GM18519 (cell line): ENCODE measurements around the gene MAGI1.
"Not testable (repeated sequence)": the region's sequence is repeated elsewhere in the genome, so short reads cannot be mapped to it uniquely, and the experiment has no call there.

Experiments
- ATAC-seq: cut with Tn5 transposase; IDR thresholded peaks from one replicate; pipeline ENCODE4 v1.9.1; 2021; ENCODE audit warnings: mild to moderate bottlenecking, moderate library complexity; ENCODE audit not compliant: unreplicated experiment, low FRiP score

The MAGI1 gene

DNA sequence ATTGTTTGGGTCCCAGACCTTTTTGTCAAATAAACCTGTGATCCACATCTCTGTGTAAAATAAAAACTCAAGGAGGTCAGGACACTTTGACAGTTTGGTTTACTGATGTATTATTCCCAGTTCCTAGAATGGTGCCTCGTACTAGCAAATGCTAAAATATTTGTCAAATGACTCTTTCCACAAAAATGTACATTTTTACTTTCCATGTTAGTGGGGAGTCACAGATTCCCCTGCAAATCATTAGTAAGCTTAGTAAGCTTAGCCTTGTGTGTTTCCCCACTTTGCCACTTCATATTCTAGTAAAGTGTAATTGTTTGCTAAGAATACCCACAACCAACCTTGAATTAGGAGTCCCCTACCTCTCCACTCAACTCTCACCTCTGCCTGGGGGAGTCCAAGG lies 2.4 kb upstream of the MAGI1 start:
- ATAC-seq, result no peak

DNA sequence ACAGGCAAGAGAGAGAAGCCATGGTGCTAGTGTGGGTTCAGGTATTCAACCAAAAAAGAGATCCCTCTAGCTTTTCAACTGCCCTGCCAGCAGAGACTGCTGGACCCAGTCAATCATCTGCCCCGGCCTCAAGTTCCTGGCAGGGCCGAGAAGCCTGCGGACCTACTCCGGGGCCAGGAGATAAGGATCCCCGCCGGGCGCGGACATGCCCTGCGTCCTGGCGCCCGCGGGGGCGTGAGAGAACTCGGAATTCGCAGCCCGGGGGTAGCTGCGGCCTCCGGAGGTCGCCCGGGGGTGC lies 821 bp upstream of the MAGI1 start:
- ATAC-seq, result no peak

DNA sequence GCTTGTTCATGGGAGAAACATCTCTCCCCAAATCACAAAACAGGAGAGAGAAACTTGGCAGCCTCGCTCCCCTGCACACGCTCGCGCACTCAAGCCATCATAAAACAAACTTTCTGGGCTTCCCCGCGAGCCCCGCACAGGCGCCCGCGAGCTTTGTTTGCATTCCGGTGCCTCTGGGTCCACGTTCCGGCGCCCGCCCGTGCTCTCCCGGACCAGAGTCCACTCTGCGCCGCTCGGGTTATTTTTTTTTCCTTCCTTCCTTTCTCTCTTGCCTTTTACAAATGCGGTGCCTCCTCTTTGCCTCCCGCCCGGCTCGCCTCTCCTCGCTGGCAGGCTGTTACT lies 363 bp downstream of the MAGI1 start:
- peak; percentile 6 for ATAC-seq

GRCh38 chr3:66037986-66038369 lies 740 bp downstream of the MAGI1 start:
- no peak for ATAC-seq

- no peak for ATAC-seq
These were observed 1.3 kb downstream of the MAGI1 start for GRCh38 chr3:66037330-66037985.

GRCh38 chr3:66036586-66037148 lies 2.1 kb downstream of the MAGI1 start:
- no peak for ATAC-seq

GRCh38 chr3:66035763-66036477 lies 2.8 kb downstream of the MAGI1 start:
- no peak for ATAC-seq

DNA sequence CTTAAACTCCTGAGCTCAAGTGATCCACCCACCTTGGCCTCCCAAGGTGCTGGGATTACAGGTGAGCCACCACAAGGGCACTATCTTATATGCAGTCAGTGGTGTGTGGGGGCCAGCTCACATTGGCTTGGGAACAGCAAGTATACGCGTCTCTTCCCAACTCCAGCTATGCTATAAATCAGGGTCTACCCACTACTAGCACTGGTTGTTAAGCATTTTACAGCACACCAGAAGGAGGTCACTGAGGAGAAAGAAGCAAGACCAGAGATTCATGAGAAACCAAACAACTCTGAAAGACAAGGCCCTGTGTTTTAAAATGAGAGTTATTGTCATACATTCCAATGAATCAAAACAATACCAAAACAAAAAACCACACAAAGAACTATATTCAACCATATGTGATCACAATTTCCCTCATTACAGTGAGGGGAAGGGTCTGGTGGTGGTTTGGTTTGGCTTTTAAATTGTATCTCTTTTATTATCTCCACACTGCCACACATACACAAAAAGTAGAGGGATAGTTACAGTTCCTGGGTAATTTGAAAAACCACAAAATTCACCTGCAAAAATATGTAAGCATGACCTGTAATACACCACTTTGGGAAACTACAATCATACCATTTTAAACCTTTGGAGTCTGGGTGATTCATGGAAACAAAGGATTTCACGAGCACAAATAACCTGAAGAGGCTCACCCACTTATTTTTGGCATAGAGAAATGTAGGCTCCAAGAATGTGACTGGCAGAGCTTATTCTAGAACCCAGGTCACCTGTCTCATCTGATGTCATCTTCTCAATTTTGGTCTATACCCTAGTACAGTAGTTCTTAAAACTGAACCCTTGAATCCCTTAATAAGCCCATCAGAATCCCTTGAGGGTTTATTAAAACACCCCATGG lies 5.2 kb downstream of the MAGI1 start:
- no peak for ATAC-seq

GRCh38 chr3:66031102-66031698 lies 7.5 kb downstream of the MAGI1 start:
- no peak for ATAC-seq

DNA sequence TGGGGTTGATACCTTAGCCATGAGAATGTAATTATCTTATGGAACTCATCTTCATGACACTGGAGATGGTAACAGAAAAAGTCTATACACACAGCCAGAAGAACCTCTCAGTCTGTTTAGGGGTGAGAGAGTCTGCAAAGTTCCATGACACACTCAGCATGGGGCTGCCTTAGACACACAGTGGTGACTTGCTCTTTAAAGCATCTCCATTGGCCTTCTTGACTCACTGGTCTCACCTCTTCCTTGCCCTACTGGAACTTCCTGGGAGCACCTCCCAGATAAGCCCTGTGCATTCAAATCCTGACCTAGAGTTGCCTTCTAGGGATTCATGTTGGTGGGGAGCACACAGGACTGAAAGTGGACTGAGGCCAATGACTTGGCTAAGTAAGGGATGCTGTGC lies 9.3 kb downstream of the MAGI1 start:
- no peak for ATAC-seq

DNA sequence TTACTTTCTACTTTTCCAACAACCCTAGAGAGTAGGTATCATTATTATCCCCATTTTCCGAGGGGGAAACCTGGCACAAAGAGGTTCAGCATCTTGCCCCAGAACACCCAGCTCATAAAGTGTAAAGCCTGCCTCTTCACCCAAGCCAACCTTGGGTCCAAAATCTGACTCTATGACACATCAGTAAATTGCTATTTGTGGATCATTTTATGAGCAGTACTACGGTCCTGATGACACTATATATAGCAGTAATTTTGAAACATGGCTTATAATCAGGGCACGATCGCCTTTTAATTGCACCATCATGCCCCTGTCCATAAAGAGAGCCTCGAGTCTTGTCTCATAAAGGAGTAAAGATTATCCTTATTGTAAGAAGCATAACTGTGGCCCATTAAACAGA lies 9.7 kb downstream of the MAGI1 start:
- no peak for ATAC-seq

DNA sequence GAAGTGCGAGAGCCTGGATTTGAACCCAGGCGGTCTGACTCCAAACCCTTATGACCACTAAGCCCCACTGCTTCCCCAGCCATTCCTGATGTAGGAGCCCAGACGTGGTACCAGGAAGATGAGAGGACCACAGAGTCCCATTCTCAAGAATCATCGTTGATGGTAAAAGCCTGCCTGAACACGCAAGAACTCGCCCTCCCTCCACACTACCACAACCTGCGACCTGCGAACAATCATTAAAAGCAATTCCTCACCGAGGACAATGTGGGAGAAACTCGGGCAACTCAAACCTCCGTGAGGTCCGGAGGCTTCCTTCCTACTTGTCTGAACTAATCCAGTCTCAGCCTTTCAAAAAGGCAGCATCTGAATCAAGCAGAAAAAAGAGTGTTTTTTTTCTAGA lies 10.3 kb downstream of the MAGI1 start:
- ATAC-seq, result no peak

GRCh38 chr3:66027099-66027498 lies 11.6 kb downstream of the MAGI1 start:
- not testable (repeated sequence) for ATAC-seq

DNA sequence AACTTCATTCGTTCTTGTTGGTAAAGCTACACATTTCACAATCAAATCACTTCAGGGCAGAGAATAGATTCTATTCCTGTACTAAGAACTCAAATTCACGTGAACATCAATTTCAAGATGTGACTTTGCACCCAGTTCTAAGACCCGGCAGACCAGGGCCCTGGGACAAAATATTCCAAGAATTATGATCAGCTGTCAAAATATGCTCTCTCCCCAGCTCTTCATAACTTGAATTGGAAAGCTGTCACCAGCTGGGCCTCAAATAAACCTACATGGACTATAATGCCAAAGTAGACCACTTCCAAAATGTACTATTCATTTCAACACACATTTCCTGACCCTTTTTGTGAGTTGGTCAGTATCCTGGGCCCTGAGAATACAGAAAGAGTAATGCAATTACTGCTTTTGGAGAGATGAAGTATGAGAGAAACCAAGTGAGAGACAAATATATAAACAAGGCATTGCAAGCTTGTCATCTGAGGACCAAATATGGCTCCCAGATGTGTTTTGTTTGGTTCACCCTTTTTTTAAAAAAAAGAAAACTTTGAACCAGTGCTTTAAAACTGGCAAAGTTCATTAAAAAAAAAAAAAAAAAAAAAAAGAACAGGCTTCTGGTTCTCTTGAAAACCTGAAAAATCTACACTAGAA lies 14.9 kb downstream of the MAGI1 start:
- no peak for ATAC-seq

- ATAC-seq, result no peak
These were observed 15.5 kb downstream of the MAGI1 start for GRCh38 chr3:66023229-66023628.

DNA sequence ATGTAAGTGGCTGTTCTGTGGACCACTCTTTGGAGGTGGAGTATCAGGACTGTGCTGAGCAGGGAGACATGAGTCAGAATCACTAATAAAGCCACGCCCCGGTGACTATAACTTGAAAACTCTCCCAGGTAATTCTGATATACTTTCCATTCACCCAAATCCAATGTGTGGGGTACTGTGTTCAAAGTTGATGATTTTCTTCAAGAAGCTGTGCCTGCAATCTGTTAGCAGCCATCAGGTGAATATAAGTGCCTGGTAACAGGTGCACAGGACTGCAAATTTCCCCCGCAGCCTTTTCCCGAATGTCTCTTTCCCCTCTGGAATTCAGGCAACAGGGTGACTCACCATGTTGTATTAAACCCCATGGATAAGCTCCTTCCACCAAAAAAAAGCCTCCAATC lies 17.0 kb downstream of the MAGI1 start:
- ATAC-seq, result no peak

- no peak for ATAC-seq
These were observed 18.8 kb downstream of the MAGI1 start for GRCh38 chr3:66019896-66020295.

GRCh38 chr3:66018057-66019033 lies 20.4 kb downstream of the MAGI1 start:
- no peak for ATAC-seq

- no peak for ATAC-seq
These were observed 21.1 kb downstream of the MAGI1 start for GRCh38 chr3:66017591-66017990.
